ENCODE results near the gene ZBTB42.

Gene ZBTB42

GRCh38 chr14:104783484-104784217, 17.2 kb upstream of the ZBTB42 start:
- TF ChIP-seq FOXP2 (optimal IDR thresholded peaks at IDR 0.05; ENCODE audit: borderline replicate concordance, extremely low read depth, extremely low read length, insufficient read depth) (no peak), SIN3A (IDR thresholded peaks at IDR 0.05; ENCODE audit: borderline replicate concordance, insufficient read depth, low read length) (no peak), REST (IDR thresholded peaks at IDR 0.05; ENCODE audit: insufficient read depth in 1 of 2, low read depth in 2 of 2, low read length in 2 of 2) (no peak), POLR2AphosphoS5 (IDR thresholded peaks at IDR 0.05; ENCODE audit: low read depth, low read length) (no peak), TAF1 (IDR thresholded peaks at IDR 0.05; ENCODE audit: borderline replicate concordance, insufficient read depth, low read length) (no peak)

- TF ChIP-seq REST (IDR thresholded peaks at IDR 0.05; ENCODE audit: insufficient read depth in 1 of 2, low read depth in 2 of 2, low read length in 2 of 2) (no peak), SIN3A (IDR thresholded peaks at IDR 0.05; ENCODE audit: borderline replicate concordance, insufficient read depth, low read length) (no peak), POLR2AphosphoS5 (IDR thresholded peaks at IDR 0.05; ENCODE audit: low read depth, low read length) (no peak), FOXP2 (optimal IDR thresholded peaks at IDR 0.05; ENCODE audit: borderline replicate concordance, extremely low read depth, extremely low read length, insufficient read depth) (no peak), TAF1 (IDR thresholded peaks at IDR 0.05; ENCODE audit: borderline replicate concordance, insufficient read depth, low read length) (no peak)
These were observed 16.7 kb upstream of the ZBTB42 start for GRCh38 chr14:104784218-104784568.

- TF ChIP-seq FOXP2 (optimal IDR thresholded peaks at IDR 0.05; ENCODE audit: borderline replicate concordance, extremely low read depth, extremely low read length, insufficient read depth) (no peak), POLR2AphosphoS5 (IDR thresholded peaks at IDR 0.05; ENCODE audit: low read depth, low read length) (no peak), REST (IDR thresholded peaks at IDR 0.05; ENCODE audit: insufficient read depth in 1 of 2, low read depth in 2 of 2, low read length in 2 of 2) (no peak), TAF1 (IDR thresholded peaks at IDR 0.05; ENCODE audit: borderline replicate concordance, insufficient read depth, low read length) (no peak), SIN3A (IDR thresholded peaks at IDR 0.05; ENCODE audit: borderline replicate concordance, insufficient read depth, low read length) (no peak)
These were observed 15.8 kb upstream of the ZBTB42 start for GRCh38 chr14:104784846-104785707.

GRCh38 chr14:104785708-104786080, 15.2 kb upstream of the ZBTB42 start:
- TF ChIP-seq POLR2AphosphoS5 (IDR thresholded peaks at IDR 0.05; ENCODE audit: low read depth, low read length) (no peak), TAF1 (IDR thresholded peaks at IDR 0.05; ENCODE audit: borderline replicate concordance, insufficient read depth, low read length) (no peak), SIN3A (IDR thresholded peaks at IDR 0.05; ENCODE audit: borderline replicate concordance, insufficient read depth, low read length) (no peak), FOXP2 (optimal IDR thresholded peaks at IDR 0.05; ENCODE audit: borderline replicate concordance, extremely low read depth, extremely low read length, insufficient read depth) (no peak)

GRCh38 chr14:104786091-104786586, 14.8 kb upstream of the ZBTB42 start:
- no peak for TF ChIP-seq SIN3A (IDR thresholded peaks at IDR 0.05; ENCODE audit: borderline replicate concordance, insufficient read depth, low read length)
- no peak for TF ChIP-seq FOXP2 (optimal IDR thresholded peaks at IDR 0.05; ENCODE audit: borderline replicate concordance, extremely low read depth, extremely low read length, insufficient read depth)
- no peak for TF ChIP-seq POLR2AphosphoS5 (IDR thresholded peaks at IDR 0.05; ENCODE audit: low read depth, low read length)
- no peak for TF ChIP-seq REST (IDR thresholded peaks at IDR 0.05; ENCODE audit: insufficient read depth in 1 of 2, low read depth in 2 of 2, low read length in 2 of 2)
- TF ChIP-seq TAF1 (IDR thresholded peaks at IDR 0.05; ENCODE audit: borderline replicate concordance, insufficient read depth, low read length): no peak
